Hepatocyte (in vitro differentiated cells): ENCODE data around the gene CES5A. TPM values are rescaled to one million over a fixed set of nuclear protein-coding genes. Genes with fewer than 3 reads are reported as not detected.
"Not testable (repeated sequence)": the region's sequence is repeated elsewhere in the genome, so short reads cannot be mapped to it uniquely, and the experiment has no call there.

ENCODE experiments used
- DNase-seq: peaks from one replicate; pipeline ENCODE4 v3.0.0-alpha.2; 2016; ENCODE audit warnings: low spot score
- H2AFZ ChIP-seq: fragments of 200-600 bp; sonication (generic); 2 replicates; pipeline ENCODE4 v1.6.0; 2016; ENCODE audit warnings: antibody characterized with exemption, mild to moderate bottlenecking
- H3K27ac ChIP-seq: fragments of 200-600 bp; sonication (generic); 2 replicates; pipeline ENCODE4 v1.5.1; 2016; ENCODE audit warnings: mild to moderate bottlenecking
- H3K27me3 ChIP-seq: fragments of 200-600 bp; sonication (generic); 2 replicates; pipeline ENCODE4 v1.6.1; 2016
- H3K36me3 ChIP-seq: fragments of 200-600 bp; sonication (generic); replicated peaks from 2 replicates; pipeline ENCODE4 v1.5.1; 2016; ENCODE audit warnings: low read depth; ENCODE audit not compliant: insufficient read depth
- H3K4me1 ChIP-seq: fragments of 200-600 bp; sonication (generic); 2 replicates; pipeline ENCODE4 v1.5.1; 2016; ENCODE audit warnings: mild to moderate bottlenecking, moderate library complexity; ENCODE audit not compliant: insufficient read depth
- H3K4me2 ChIP-seq: fragments of 200-600 bp; sonication (generic); 2 replicates; pipeline ENCODE4 v1.6.0; 2016
- H3K4me3 ChIP-seq: fragments of 200-600 bp; sonication (generic); 2 replicates; pipeline ENCODE4 v1.5.1; 2016; ENCODE audit warnings: mild to moderate bottlenecking
- H3K79me2 ChIP-seq: fragments of 200-600 bp; sonication (generic); 2 replicates; pipeline ENCODE4 v1.6.0; 2017; ENCODE audit warnings: mild to moderate bottlenecking
- H3K9me2 ChIP-seq: fragments of 200-600 bp; sonication (generic); replicated peaks from 2 replicates; pipeline ENCODE4 v1.6.0; 2017; ENCODE audit warnings: mild to moderate bottlenecking; ENCODE audit not compliant: insufficient read depth
- H3K9me3 ChIP-seq: fragments of 200-600 bp; sonication (generic); 2 replicates; pipeline ENCODE4 v1.5.1; 2016; ENCODE audit warnings: low read depth, mild to moderate bottlenecking
- H4K20me1 ChIP-seq: fragments of 200-600 bp; sonication (generic); 2 replicates; pipeline ENCODE4 v1.6.0; 2016; ENCODE audit warnings: mild to moderate bottlenecking; ENCODE audit not compliant: insufficient read depth, poor library complexity, severe bottlenecking
- EZH2 ChIP-seq: fragments of 200-600 bp; sonication (generic); IDR thresholded peaks from 2 replicates; pipeline ENCODE4 v1.6.1; 2016; ENCODE audit warnings: antibody characterized with exemption, mild to moderate bottlenecking, borderline replicate concordance
- EZH2phosphoT487 ChIP-seq: fragments of 200-600 bp; sonication (generic); IDR thresholded peaks from one replicate; pipeline ENCODE4 v1.6.1; 2018; ENCODE audit warnings: antibody characterized with exemption, mild to moderate bottlenecking, low read depth, moderate library complexity; ENCODE audit not compliant: unreplicated experiment, severe bottlenecking
- WGBS: methylation state at CpG from one replicate; pipeline ENCODE4 v1.1.6; 2016; ENCODE audit warnings: low lambda C conversion rate; ENCODE audit errors: missing lambda C conversion rate; 5-methylcytosine and 5-hydroxymethylcytosine counted together
- polyA plus RNA-seq: library from polyadenylated mRNA; unstranded; fragments of >200 nt; fragmentation: Nextera tagmentation; extraction: Ambion mirVana; gene quantifications from 2 replicates; pipeline ENCODE4 v1.2.1, GENCODE V29; 2016
- total RNA-seq: library from RNA; depleted of rRNA; stranded (reverse); fragments of >200 nt; gene quantifications from 2 replicates; pipeline ENCODE4 v1.2.3, GENCODE V29; 2014
- TF ChIP-seq, protein P1 (sequence below): fragments of 200-600 bp; sonication (generic); IDR thresholded peaks from 2 replicates; pipeline ENCODE4 v1.5.1; 2016; ENCODE audit warnings: antibody characterized with exemption, mild to moderate bottlenecking; ENCODE audit not compliant: poor library complexity

The CES5A gene
- total and polyA plus RNA-seq, 2 experiments from 2014 or later, result not detected

DNA sequence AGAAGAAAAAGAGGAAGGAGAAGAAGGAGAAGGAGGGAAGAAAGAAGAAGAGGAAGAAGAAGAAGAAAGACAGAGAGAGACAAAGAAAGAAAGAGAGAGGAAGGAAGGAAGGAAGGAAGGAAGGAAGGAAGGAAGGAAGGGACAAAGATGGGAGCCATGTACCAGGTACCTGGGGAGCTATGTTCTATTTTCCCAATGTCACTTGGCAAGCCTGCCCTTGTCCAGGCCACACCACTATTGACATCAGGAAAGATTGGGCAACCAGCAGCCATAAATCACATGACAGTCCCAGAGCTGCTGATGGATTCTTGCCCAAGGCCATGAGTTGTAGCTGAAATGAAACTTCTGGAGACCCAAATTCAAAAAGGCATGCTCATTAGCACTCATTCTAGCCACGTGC is 39.6 kb downstream of the CES5A start:
- Histone ChIP-seq H3K4me3 (no peak overlapping the region), H4K20me1 (no peaks in the 10 kb centered on the region), H3K4me1 (no peaks in the 10 kb centered on the region), H3K4me2 (no peak overlapping the region), H3K27me3 (no peaks in the 10 kb centered on the region), H3K79me2 (no peaks in the 10 kb centered on the region), H3K36me3 (no peaks in the 10 kb centered on the region), H3K27ac (no peak overlapping the region), H3K9me2 (no peaks in the 10 kb centered on the region), H2AFZ (no peak overlapping the region), H3K9me3 (no peaks in the 10 kb centered on the region)
- DNase-seq, result peak; percentile 26
- 52% methylated on average over 1 of the region's 1 CpG for WGBS
- TF ChIP-seq EZH2 (no peak), EZH2phosphoT487 (no peak)
- TF ChIP-seq, protein P1, sequence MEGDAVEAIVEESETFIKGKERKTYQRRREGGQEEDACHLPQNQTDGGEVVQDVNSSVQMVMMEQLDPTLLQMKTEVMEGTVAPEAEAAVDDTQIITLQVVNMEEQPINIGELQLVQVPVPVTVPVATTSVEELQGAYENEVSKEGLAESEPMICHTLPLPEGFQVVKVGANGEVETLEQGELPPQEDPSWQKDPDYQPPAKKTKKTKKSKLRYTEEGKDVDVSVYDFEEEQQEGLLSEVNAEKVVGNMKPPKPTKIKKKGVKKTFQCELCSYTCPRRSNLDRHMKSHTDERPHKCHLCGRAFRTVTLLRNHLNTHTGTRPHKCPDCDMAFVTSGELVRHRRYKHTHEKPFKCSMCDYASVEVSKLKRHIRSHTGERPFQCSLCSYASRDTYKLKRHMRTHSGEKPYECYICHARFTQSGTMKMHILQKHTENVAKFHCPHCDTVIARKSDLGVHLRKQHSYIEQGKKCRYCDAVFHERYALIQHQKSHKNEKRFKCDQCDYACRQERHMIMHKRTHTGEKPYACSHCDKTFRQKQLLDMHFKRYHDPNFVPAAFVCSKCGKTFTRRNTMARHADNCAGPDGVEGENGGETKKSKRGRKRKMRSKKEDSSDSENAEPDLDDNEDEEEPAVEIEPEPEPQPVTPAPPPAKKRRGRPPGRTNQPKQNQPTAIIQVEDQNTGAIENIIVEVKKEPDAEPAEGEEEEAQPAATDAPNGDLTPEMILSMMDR, result no peak

DNA sequence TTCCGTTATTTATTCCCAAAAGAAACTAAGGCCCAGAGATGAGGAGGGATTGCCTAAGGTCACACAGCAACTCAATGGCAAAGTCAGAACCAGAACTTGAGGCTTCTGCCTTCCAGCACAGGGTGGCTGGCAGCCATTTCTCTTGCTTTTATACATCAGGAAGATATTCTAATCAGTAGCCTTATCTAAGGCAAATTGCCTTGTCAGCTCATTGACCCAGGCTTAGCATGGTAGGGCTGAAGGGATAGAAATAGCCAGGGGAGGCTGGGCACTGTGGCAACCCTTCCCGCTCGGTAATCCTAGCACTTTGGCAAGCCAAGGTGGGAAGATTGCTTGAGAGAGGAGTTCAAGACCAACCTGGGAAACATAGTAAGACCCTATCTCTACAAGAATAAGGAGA is 40.0 kb downstream of the CES5A start:
- H3K9me3 ChIP-seq, H3K4me3 ChIP-seq, H3K27ac ChIP-seq, H3K4me1 ChIP-seq, DNase-seq, H3K27me3 ChIP-seq, H2AFZ ChIP-seq, H3K9me2 ChIP-seq, H4K20me1 ChIP-seq, H3K36me3 ChIP-seq, H3K79me2 ChIP-seq, H3K4me2 ChIP-seq: not testable (repeated sequence)
- WGBS, result 80% methylated on average over 3 of the region's 3 CpGs

DNA sequence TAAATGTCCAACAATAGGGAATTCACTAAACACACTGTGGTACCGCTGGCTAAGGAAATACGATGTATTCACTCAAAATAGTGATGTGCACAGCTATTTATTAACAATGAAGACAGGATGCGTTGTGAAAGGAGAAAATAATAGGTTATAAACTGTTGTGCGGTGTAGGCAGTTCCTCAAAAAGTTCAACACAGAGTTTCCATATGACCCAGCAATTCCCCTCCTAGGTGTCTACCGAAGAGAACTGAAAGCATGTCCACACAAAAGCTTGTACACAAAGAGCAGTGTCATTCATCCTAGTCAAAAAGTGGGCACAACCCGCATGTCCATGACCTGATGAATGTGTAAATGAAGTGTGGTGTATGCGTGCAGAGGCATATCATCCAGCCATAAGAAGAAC is 41.1 kb downstream of the CES5A start:
- Histone ChIP-seq H2AFZ (no peak overlapping the region), H3K27ac (no peak overlapping the region), H3K36me3 (no peaks in the 10 kb centered on the region), H4K20me1 (no peaks in the 10 kb centered on the region), H3K4me3 (no peak overlapping the region), H3K4me1 (no peaks in the 10 kb centered on the region), H3K9me3 (no peaks in the 10 kb centered on the region), H3K4me2 (no peak overlapping the region), H3K79me2 (no peaks in the 10 kb centered on the region), H3K9me2 (no peaks in the 10 kb centered on the region), H3K27me3 (no peaks in the 10 kb centered on the region)
- 82% methylated on average over 7 of the region's 7 CpGs for WGBS
- no peak for TF ChIP-seq EZH2
- TF ChIP-seq, protein P1, result no peak
- no peak for TF ChIP-seq EZH2phosphoT487
- no peak for DNase-seq

DNA sequence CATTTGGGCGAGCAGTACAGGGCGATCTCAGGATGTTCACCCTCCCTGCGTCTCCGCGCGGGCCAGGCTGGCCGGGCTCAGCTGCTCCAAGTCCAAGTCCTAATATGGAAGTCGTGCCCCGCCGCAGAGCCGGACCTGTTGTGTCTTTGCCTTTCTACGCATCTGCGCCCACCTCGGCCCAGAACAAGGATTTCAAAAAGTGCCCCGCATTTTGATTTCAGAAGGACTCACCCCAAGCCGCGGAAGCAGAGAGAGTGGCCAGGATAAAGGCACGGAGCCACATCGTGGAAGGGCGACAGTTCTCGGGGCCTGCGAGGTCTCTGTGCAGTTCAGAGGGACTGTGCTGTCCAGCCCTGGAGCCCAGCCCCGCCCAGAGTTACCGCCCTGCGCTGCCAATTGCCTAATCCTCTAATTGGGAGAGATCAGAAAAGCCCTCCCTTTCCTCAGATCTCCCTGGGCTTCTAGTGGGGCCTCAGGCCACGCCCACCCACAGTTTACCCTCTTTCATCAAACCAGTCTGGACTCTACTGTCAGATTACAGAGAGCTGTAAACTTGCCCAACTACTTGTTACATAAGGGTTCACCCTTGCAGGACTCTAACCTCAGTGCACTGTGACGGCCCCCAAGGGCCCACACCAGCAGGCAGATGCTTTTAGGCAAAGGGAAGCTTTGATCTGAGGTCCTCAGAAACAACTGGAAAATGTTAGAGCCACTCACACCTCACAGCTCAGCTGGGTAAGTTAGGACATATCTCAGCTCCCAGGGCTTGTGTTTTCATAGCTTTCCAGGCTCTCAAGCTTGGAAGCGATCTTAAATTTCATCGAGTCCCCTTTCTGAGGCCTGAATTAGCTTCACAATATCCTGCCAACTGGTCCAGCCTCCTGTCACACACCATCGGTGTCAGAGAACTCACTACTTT is 42.1 kb downstream of the CES5A start, which contains the start of gene CES1:
TSS of gene CES1 (minus strand) at position 324 of the 919 bp plus-strand sequence. CDS start at position 283, 41 bp downstream.
- no peaks in the 10 kb centered on the region for H3K27me3 ChIP-seq
- WGBS, result 75% methylated on average over 30 of the region's 30 CpGs
- no peaks in the 10 kb centered on the region for H3K79me2 ChIP-seq
- peak; percentile 58 for DNase-seq
- H3K27ac ChIP-seq, result no peak within 1 kb of the TSS
- no peak within 1 kb of the TSS for H2AFZ ChIP-seq
- TF ChIP-seq, protein P1, result no peak
- TF ChIP-seq EZH2, result no peak
- TF ChIP-seq EZH2phosphoT487, result no peak
- H3K36me3 ChIP-seq, result no peaks in the 10 kb centered on the region
- no peak within 1 kb of the TSS for H3K4me3 ChIP-seq
- no peak within 1 kb of the TSS for H3K4me2 ChIP-seq
- no peaks in the 10 kb centered on the region for H3K9me2 ChIP-seq
- H3K4me1 ChIP-seq, result no peaks in the 10 kb centered on the region
- no peaks in the 10 kb centered on the region for H3K9me3 ChIP-seq
- no peaks in the 10 kb centered on the region for H4K20me1 ChIP-seq
